OCI-LY3 (cell line): Measurements from ENCODE around the gene FBH1.

ENCODE experiments used
- CTCF ChIP-seq: fragments of 200-600, 300-600 bp; sonication (generic); IDR thresholded peaks from 2 replicates; pipeline ENCODE4 v1.5.1; 2014; ENCODE audit warnings: antibody characterized with exemption, low read length, low read depth
- EZH2phosphoT487 ChIP-seq: fragments of 200-600 bp; shearing (Covaris generic); IDR thresholded peaks from 2 replicates; pipeline ENCODE4 v1.6.1; 2018; ENCODE audit warnings: antibody characterized with exemption, mixed run types, low read depth

GRCh38 chr10:5905854-5906507 lies 15.9 kb downstream of the FBH1 start:
- no peak for TF ChIP-seq CTCF
- no peak for TF ChIP-seq EZH2phosphoT487
